ENCODE results near the gene SULT1E1.
"Not testable (repeated sequence)": the region's sequence is repeated elsewhere in the genome, so short reads cannot be mapped to it uniquely, and the experiment has no call there.

GRCh38 chr4:69825056-69825455, 34.9 kb downstream of the SULT1E1 start:
- not testable (repeated sequence) for TF ChIP-seq SUZ12 (IDR thresholded peaks at IDR 0.05; ENCODE audit: extremely low read depth, insufficient read depth, insufficient read length); ZNF274 (IDR thresholded peaks at IDR 0.05; ENCODE audit: low read depth, low read length); YY1 (IDR thresholded peaks at IDR 0.05; ENCODE audit: insufficient read depth, insufficient read length)
